Psoas muscle (tissue), 8 donors: ENCODE data around the gene FBXO31. TPM values are rescaled to one million over a fixed set of nuclear protein-coding genes. Genes with fewer than 3 reads are reported as not detected.

Experiments used
- ATAC-seq, 4 donors: fragments of 200-7000 bp; cut with Tn5 transposase; one replicate each; pipeline ENCODE4 v1.9.1; 2020; ENCODE audit warnings: moderate library complexity in 3 of 4, mild to moderate bottlenecking in 2 of 4
- DNase-seq, 2 donors: peaks; one replicate each; pipeline ENCODE4 v3.0.0-alpha.2; 2020
- H3K27ac ChIP-seq: fragments of 200-600 bp; one replicate; pipeline ENCODE4 v1.8.0; 2022
- H3K27me3 ChIP-seq, 3 donors: fragments of 200-600 bp in 1 of 3; one replicate each; pipeline versions ENCODE4 v1.6.1 to v1.8.0; 2013 to 2022; ENCODE audit warnings: low read length in 2 of 3, mild to moderate bottlenecking in 2 of 3, moderate library complexity in 1 of 3; ENCODE audit not compliant: insufficient read depth in 3 of 3
- H3K36me3 ChIP-seq, 2 donors: fragments of 200-600 bp in 1 of 2; one replicate each; pipeline versions ENCODE4 v1.6.1 to v1.8.0; 2013 to 2022; ENCODE audit warnings: low read depth in 1 of 2, mild to moderate bottlenecking in 1 of 2, moderate library complexity in 1 of 2; ENCODE audit not compliant: insufficient read depth in 1 of 2
- H3K4me1 ChIP-seq: fragments of 200-600 bp; one replicate; pipeline ENCODE4 v1.8.0; 2022
- H3K4me3 ChIP-seq: fragments of 200-600 bp; one replicate; pipeline ENCODE4 v1.8.0; 2022; ENCODE audit warnings: mild to moderate bottlenecking
- H3K9me3 ChIP-seq: fragments of 200-600 bp; one replicate; pipeline ENCODE4 v1.8.0; 2022
- CTCF ChIP-seq: fragments of 200-600 bp; IDR thresholded peaks from one replicate; pipeline ENCODE4 v1.8.0; 2022; ENCODE audit warnings: antibody characterized with exemption
- WGBS, 3 donors: extraction: QIAGEN DNeasy Blood & Tissue Kit; methylation state at CpG; one replicate each; pipeline versions ENCODE4 v1.1.6 to v1.1.7; 2013; 5-methylcytosine and 5-hydroxymethylcytosine counted together
- intact Hi-C, 2 donors: fragments of 100-400 bp; cut with DNase I; formaldehyde crosslinking; loops; one replicate each; pipeline versions ENCODE4 v1.11.0 to v1.14.2; 2022
- polyA plus RNA-seq, 3 donors: library from polyadenylated mRNA; stranded (reverse); fragments of 200-250 nt; gene quantifications; one replicate each; pipeline ENCODE4 v1.2.3, GENCODE V29; 2013
- total RNA-seq, 4 donors: library from RNA; stranded (reverse); fragmentation: NEBNext Ultra II Directional in 2 of 4; extraction: Animal tissue kit (Norgen Biotek cat#: 25700) in 2 of 4; gene quantifications; one replicate each; pipeline versions ENCODE4 v1.2.1 to v1.2.4, GENCODE V29; 2021 to 2023
- donor health status: healthy with polysubstance abuse.
- donor health status: DM: no; HTN: no; CAD: no; lungs with moderate emphysema.
- donor health status: Bipolar disorder and iron deficiency.
- donor health status: healthy.
- donor health status: DM: yes; HTN: yes; CAD: no.
- donor health status: DM: no; HTN: no; CAD: no.
- donor health status: DM: no; HTN: no; CAD: no.
- donor health status: DM: yes; HTN: yes; CAD: no.

The FBXO31 gene
- total and polyA plus RNA-seq, 7 donors, result 26.3 to 103 (median 95.3) TPM

DNA sequence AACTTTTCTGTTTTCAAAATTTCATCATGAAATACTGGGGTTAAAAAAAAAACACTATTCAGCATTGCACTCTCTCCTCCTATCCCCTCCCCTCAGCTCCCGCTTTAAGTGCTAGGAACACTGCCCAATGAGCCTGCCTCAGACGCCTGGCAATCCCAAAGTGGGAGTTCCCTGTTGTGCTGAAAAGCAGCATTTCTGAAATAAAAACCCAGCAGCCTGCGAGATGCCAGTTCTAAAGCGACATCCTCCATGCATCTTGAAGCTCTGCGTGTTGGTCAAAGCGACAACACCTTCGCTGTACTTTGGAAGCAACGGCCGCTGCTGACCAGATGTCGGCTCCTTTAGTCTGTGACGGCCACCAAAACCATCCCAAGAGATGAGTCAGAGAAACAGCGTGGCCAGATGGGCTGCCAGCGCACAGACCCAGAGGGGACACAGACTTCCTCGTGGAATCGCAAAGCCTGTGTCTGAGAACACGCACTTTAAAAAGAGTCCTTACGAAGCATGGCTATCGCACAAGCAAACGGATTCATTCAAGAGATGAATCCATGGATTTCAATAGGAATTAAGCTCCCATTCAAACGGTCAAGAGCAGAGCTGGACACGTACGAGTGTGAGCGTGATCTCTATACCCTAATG, 32.8 kb downstream of the FBXO31 start:
- ATAC-seq (peak; percentile 82 to 91 (median 88)), DNase-seq (peak; percentile 64 to 80)
- Histone ChIP-seq H3K9me3 (no peaks in the 10 kb centered on the region), H3K36me3 (peaks cover 4 to 35% of the 10 kb centered on the region in 2 donors), H3K4me1 (peaks cover 17% of the 10 kb centered on the region), H3K27me3 (no peaks in the 10 kb centered on the region), H3K4me3 (no peak overlapping the region), H3K27ac (peak overlapping the region; percentile 73)
- intact Hi-C loops, result no loop called here
- TF ChIP-seq CTCF, result no peak
- 40 to 68% (median 42%) methylated on average over 23 of the region's 23 CpGs for WGBS, 3 donors

- ATAC-seq (no peak), DNase-seq (no peak)
- H3K27ac ChIP-seq, result no peak overlapping the region
- no peaks in the 10 kb centered on the region for H3K9me3 ChIP-seq
- H3K4me3 ChIP-seq, result no peak overlapping the region
- intact Hi-C loops, result no loop called here
- H3K4me1 ChIP-seq, result peaks cover 17% of the 10 kb centered on the region
- 80 to 89% (median 85%) methylated on average over 8 of the region's 8 CpGs for WGBS, 3 donors
- no peaks in the 10 kb centered on the region for H3K27me3 ChIP-seq
- no peak for TF ChIP-seq CTCF
- H3K36me3 ChIP-seq, result peaks cover 4 to 41% of the 10 kb centered on the region in 2 donors
Measured at GRCh38 chr16:87350031-87350430, 33.5 kb downstream of the FBXO31 start.

GRCh38 chr16:87348616-87349157, 34.9 kb downstream of the FBXO31 start:
- WGBS, 3 donors, result 92 to 96% (median 93%) methylated on average over 13 of the region's 13 CpGs
- TF ChIP-seq CTCF, result no peak
- DNase-seq (no peak), ATAC-seq (no peak)
- no peak overlapping the region for H3K27ac ChIP-seq
- no peak overlapping the region for H3K4me3 ChIP-seq
- H3K4me1 ChIP-seq, result peaks cover 17% of the 10 kb centered on the region
- intact Hi-C loops, result no loop called here
- H3K36me3 ChIP-seq, result peaks cover 4 to 45% of the 10 kb centered on the region in 2 donors
- no peaks in the 10 kb centered on the region for H3K27me3 ChIP-seq
- H3K9me3 ChIP-seq, result no peaks in the 10 kb centered on the region

- peaks cover 17% of the 10 kb centered on the region for H3K4me1 ChIP-seq
- ATAC-seq (no peak), DNase-seq (no peak)
- 94 to 98% (median 95%) methylated on average over 13 of the region's 13 CpGs for WGBS, 3 donors
- peaks cover 4 to 46% of the 10 kb centered on the region in 2 donors for H3K36me3 ChIP-seq
- intact Hi-C loops, result no loop called here
- no peak overlapping the region for H3K4me3 ChIP-seq
- H3K27ac ChIP-seq, result no peak overlapping the region
- no peaks in the 10 kb centered on the region for H3K9me3 ChIP-seq
- no peaks in the 10 kb centered on the region for H3K27me3 ChIP-seq
- no peak for TF ChIP-seq CTCF
Measured at GRCh38 chr16:87347932-87348615, 35.5 kb downstream of the FBXO31 start.
